ENCODE measurements around the gene REPS1. TPM values are rescaled to one million over a fixed set of nuclear protein-coding genes. Genes with fewer than 3 reads are reported as not detected.
"Not testable (repeated sequence)": the region's sequence is repeated elsewhere in the genome, so short reads cannot be mapped to it uniquely, and the experiment has no call there.

Gene REPS1
- 10 to 100 TPM; 92.0 to 92.9 TPM for total RNA-seq

GRCh38 chr6:138987643-138988468 is at the start of gene REPS1:
Gene REPS1, minus strand, starts transcription at chr6:138988253. Its CDS starts 571 bp downstream, at chr6:138987682.
- Mint-ChIP-seq H3K27ac (peak within 1 kb of the TSS; percentile 96), H3K9me3 (no peaks in the 10 kb centered on the region), H3K36me3 (ENCODE audit: insufficient read depth in 2 of 2) (peaks cover 2 to 4% of the 10 kb centered on the region in 2 donors), H3K4me1 (ENCODE audit: low read depth) (peaks cover 13% of the 10 kb centered on the region), H3K27me3 (ENCODE audit: low read depth) (no peaks in the 10 kb centered on the region), H3K4me3 (peak within 1 kb of the TSS; percentile 90 to 92)
- DNase-seq (peak; percentile 94 to 98), ATAC-seq (replicated peaks in 1 of 2) (peak; percentile 95 to 96)

DNA sequence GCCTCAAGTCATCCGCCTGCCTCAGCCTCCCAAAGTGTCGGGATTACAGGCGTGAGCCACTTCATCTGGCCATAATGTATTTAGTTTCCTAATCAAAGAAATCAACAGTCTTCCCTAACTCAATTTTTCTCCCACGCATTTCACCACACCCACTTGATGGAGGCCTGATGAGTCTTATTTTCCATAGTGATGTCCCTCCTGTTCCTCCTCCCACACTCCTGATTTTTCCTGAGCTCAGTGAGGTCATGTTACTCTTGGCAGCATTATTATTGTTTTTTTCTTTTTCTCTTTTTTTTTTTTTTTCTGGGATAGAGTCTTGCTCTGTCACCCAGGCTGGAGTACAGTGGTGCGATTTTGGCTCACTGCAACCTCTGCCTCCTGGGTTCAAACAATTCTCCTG is 49.4 kb upstream of the REPS1 start:
- ATAC-seq (replicated peaks in 1 of 2) (no peak), DNase-seq (no peak)
- Mint-ChIP-seq H3K4me1 (ENCODE audit: low read depth) (peaks cover 29% of the 10 kb centered on the region), H3K27me3 (ENCODE audit: low read depth) (no peaks in the 10 kb centered on the region), H3K4me3 (no peak overlapping the region), H3K27ac (no peak overlapping the region), H3K36me3 (ENCODE audit: insufficient read depth in 2 of 2) (peaks cover 7 to 50% of the 10 kb centered on the region in 2 donors), H3K9me3 (no peaks in the 10 kb centered on the region)

DNA sequence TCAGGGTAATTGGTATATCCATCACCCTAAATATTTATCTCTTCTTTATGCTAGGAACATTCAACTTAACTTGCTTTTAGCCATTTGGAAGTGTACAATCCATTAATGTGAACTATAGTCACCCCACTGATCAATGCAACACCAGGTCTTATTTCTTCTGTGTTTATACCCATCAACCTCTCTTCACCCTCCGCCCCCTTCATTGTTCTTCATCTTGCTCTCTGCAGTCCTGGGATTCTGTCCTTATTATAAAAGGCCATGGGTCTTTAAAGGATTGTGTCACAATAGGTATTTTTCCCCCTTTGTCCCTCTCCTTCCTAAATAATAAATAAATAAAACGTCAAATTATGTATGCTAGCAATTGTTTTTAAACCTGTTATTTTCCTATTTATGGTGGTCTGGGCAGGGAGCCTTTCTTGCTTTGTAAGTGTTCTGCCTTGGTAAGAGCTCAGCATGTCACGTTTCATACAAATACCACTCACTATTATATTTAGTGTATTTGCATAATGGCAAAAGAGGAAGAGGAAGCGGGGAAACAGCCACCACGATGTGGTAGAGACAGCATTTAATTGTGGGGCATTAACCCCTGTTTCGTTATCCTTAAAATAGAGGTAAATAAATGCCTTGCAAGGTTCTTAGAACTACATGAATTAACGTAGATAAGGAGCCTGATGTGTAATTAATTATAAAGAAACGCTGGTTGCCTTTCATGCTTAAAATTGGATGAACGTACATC is 42.3 kb upstream of the REPS1 start:
- Mint-ChIP-seq H3K4me1 (ENCODE audit: low read depth) (peaks cover 30% of the 10 kb centered on the region), H3K4me3 (no peak overlapping the region), H3K27me3 (ENCODE audit: low read depth) (no peaks in the 10 kb centered on the region), H3K27ac (no peak overlapping the region), H3K36me3 (ENCODE audit: insufficient read depth in 2 of 2) (peaks cover 6 to 26% of the 10 kb centered on the region in 2 donors), H3K9me3 (no peaks in the 10 kb centered on the region)
- DNase-seq (no peak), ATAC-seq (replicated peaks in 1 of 2) (no peak)

GRCh38 chr6:139029470-139030227 is 41.6 kb upstream of the REPS1 start:
- Mint-ChIP-seq H3K27ac (no peak overlapping the region), H3K9me3 (no peaks in the 10 kb centered on the region)
- ATAC-seq (replicated peaks in 1 of 2) = peak; percentile 28 to 35

GRCh38 chr6:139028658-139029469 is 40.8 kb upstream of the REPS1 start, which contains the start of gene ABRACL:
Gene ABRACL, plus strand, starts transcription at chr6:139028745. Its CDS starts 5,416 bp downstream, at chr6:139034161.
- Mint-ChIP-seq H3K4me3 (peak within 1 kb of the TSS in 1 of 2 donors; percentile 84), H3K27ac (peak within 1 kb of the TSS; percentile 90), H3K4me1 (ENCODE audit: low read depth) (peaks cover 30% of the 10 kb centered on the region), H3K9me3 (no peaks in the 10 kb centered on the region), H3K27me3 (ENCODE audit: low read depth) (no peaks in the 10 kb centered on the region), H3K36me3 (ENCODE audit: insufficient read depth in 2 of 2) (peaks cover 6 to 13% of the 10 kb centered on the region in 2 donors)
- peak; percentile 81 to 90 for DNase-seq
- ATAC-seq (replicated peaks in 1 of 2) = peak; percentile 78 to 83

More at GRCh38 chr6:139029470-139030227, 41.6 kb upstream of the REPS1 start:
- peaks cover 34% of the 10 kb centered on the region for H3K4me1 Mint-ChIP-seq (ENCODE audit: low read depth)
- peak; percentile 17 to 45 for DNase-seq
- no peaks in the 10 kb centered on the region for H3K27me3 Mint-ChIP-seq (ENCODE audit: low read depth)
- H3K36me3 Mint-ChIP-seq (ENCODE audit: insufficient read depth in 2 of 2) = peaks cover 6 to 19% of the 10 kb centered on the region in 2 donors
- no peak overlapping the region for H3K4me3 Mint-ChIP-seq

GRCh38 chr6:139028215-139028657 is 40.2 kb upstream of the REPS1 start:
- Mint-ChIP-seq H3K4me3 (peak overlapping the region in 1 of 2 donors; percentile 84), H3K9me3 (no peaks in the 10 kb centered on the region), H3K36me3 (ENCODE audit: insufficient read depth in 2 of 2) (peaks cover 6 to 10% of the 10 kb centered on the region in 2 donors), H3K4me1 (ENCODE audit: low read depth) (peaks cover 24% of the 10 kb centered on the region), H3K27me3 (ENCODE audit: low read depth) (no peaks in the 10 kb centered on the region), H3K27ac (peak overlapping the region; percentile 90)
- no peak for DNase-seq
- ATAC-seq (replicated peaks in 1 of 2) = peak; percentile 3 to 13

- DNase-seq (peak; percentile 56 to 63), ATAC-seq (replicated peaks in 1 of 2) (peak; percentile 66 to 70)
- peaks cover 19% of the 10 kb centered on the region for H3K4me1 Mint-ChIP-seq (ENCODE audit: low read depth)
- H3K4me3 Mint-ChIP-seq = peak overlapping the region in 1 of 2 donors; percentile 84
- H3K9me3 Mint-ChIP-seq = no peaks in the 10 kb centered on the region
- H3K36me3 Mint-ChIP-seq (ENCODE audit: insufficient read depth in 2 of 2) = peaks cover 6 to 7% of the 10 kb centered on the region in 2 donors
- H3K27me3 Mint-ChIP-seq (ENCODE audit: low read depth) = no peaks in the 10 kb centered on the region
- H3K27ac Mint-ChIP-seq = peak overlapping the region; percentile 90
These were observed 39.6 kb upstream of the REPS1 start for GRCh38 chr6:139027620-139028182.

DNA sequence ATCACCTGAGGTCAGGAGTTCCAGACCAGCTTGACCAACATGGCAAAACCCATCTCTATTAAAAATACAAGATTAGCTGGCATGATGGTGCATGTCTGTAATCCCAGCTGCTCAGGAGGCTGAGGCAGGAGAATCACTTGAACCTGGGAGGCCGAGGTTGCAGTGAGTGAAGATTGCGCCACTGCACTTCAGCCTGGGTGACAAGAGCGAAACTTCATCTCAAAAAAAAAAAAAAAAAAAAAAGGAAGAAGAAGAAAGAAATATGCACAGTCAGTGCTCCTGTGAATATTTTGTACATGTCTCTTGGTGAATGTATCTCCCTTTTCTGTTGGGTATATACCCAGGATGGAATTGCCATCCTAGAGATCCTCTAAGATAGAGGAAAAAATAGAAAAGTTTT is 37.4 kb upstream of the REPS1 start:
- DNase-seq; H3K36me3 Mint-ChIP-seq (ENCODE audit: insufficient read depth in 2 of 2); H3K27me3 Mint-ChIP-seq (ENCODE audit: low read depth); H3K4me3 Mint-ChIP-seq; H3K27ac Mint-ChIP-seq; H3K9me3 Mint-ChIP-seq; ATAC-seq (replicated peaks in 1 of 2): not testable (repeated sequence)
- H3K4me1 Mint-ChIP-seq (ENCODE audit: low read depth) = peaks cover 12% of the 10 kb centered on the region

- Mint-ChIP-seq H3K27me3 (ENCODE audit: low read depth) (no peaks in the 10 kb centered on the region), H3K9me3 (no peaks in the 10 kb centered on the region), H3K27ac (no peak overlapping the region), H3K36me3 (ENCODE audit: insufficient read depth in 2 of 2) (no peaks in the 10 kb centered on the region), H3K4me1 (ENCODE audit: low read depth) (peaks cover 4% of the 10 kb centered on the region), H3K4me3 (no peak overlapping the region)
- ATAC-seq (replicated peaks in 1 of 2) (no peak), DNase-seq (no peak)
These were observed 32.6 kb upstream of the REPS1 start for GRCh38 chr6:139020689-139021088.

GRCh38 chr6:139019722-139020121 is 31.7 kb upstream of the REPS1 start:
- H3K27ac Mint-ChIP-seq = no peak overlapping the region
- no peaks in the 10 kb centered on the region for H3K9me3 Mint-ChIP-seq
- H3K4me3 Mint-ChIP-seq = no peak overlapping the region
- ATAC-seq (replicated peaks in 1 of 2) (no peak), DNase-seq (no peak)
- no peaks in the 10 kb centered on the region for H3K27me3 Mint-ChIP-seq (ENCODE audit: low read depth)
- no peaks in the 10 kb centered on the region for H3K4me1 Mint-ChIP-seq (ENCODE audit: low read depth)
- H3K36me3 Mint-ChIP-seq (ENCODE audit: insufficient read depth in 2 of 2) = no peaks in the 10 kb centered on the region

- Mint-ChIP-seq H3K4me1 (ENCODE audit: low read depth) (no peaks in the 10 kb centered on the region), H3K9me3 (no peaks in the 10 kb centered on the region), H3K4me3 (no peak overlapping the region), H3K27me3 (ENCODE audit: low read depth) (no peaks in the 10 kb centered on the region), H3K36me3 (ENCODE audit: insufficient read depth in 2 of 2) (no peaks in the 10 kb centered on the region), H3K27ac (no peak overlapping the region)
- DNase-seq (no peak), ATAC-seq (replicated peaks in 1 of 2) (no peak)
These were observed 29.2 kb upstream of the REPS1 start for GRCh38 chr6:139017227-139017626.
